ENCODE results near the gene MAML1. TPM values are rescaled to one million over a fixed set of nuclear protein-coding genes. Genes with fewer than 3 reads are reported as not detected.

The MAML1 gene
- polyA plus RNA-seq, 1 of the 3 experiments (the other 2 are of a cell fraction): 8.1 TPM

DNA sequence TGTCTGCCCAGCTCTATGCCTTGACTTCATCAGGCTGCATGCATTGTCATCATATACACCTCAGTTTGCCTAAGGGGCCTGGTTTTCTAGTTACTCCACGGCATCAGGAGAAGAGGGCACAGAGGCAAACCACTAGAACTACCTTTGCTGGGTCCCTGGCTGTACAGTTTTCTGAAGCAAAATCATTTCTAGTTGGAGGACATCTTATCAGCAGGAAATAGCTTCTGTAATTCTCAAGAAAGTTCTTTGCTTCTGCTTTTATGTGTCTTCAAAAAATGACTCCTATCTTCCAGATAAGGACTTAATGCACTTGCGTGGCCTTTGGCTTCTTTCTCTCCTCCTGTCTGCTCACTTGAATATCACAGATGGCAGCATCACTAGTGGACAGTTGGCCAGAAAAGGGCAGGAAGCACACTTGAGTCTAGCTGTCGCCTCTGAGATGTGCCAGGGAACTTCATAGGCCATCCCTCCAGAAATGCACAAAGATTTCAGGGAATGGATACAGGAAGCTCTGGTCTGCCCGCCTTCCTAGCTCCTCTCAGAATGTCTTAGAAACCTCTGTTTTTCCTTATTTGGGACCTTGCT, 38.8 kb downstream of the MAML1 start:
- no peak overlapping the region for H3K4me2 ChIP-seq
- DNase-seq: no peak
- no peak overlapping the region for H2AFZ ChIP-seq (ENCODE audit: low read depth)
- peaks cover 3 to 12% of the 10 kb centered on the region in 2 experiments; a peak in 3 of 4 replicates for H3K4me1 ChIP-seq (ENCODE audit: control insufficient read depth in 1 of 2, insufficient read depth in 2 of 2, low read depth in 1 of 2, low read length in 1 of 2)
- no peaks in the 10 kb centered on the region for H3K9me2 ChIP-seq
- CTCF ChIA-PET: interaction anchor here (1.2 to 2.7 kb wide), 3 partner anchors 9 to 25 kb away, joined by 3 to 21 read pairs (median 3); no protein-coding TSS in a partner anchor
- peaks cover 53 to 66% of the 10 kb centered on the region in 2 experiments for H3K36me3 ChIP-seq (replicated peaks in 1 of 2; ENCODE audit: control insufficient read depth in 1 of 2, insufficient read depth in 2 of 2, low read length in 1 of 2)
- H3K9me3 ChIP-seq: no peaks in the 10 kb centered on the region
- TF ChIP-seq EP300 (IDR thresholded peaks at IDR 0.05; ENCODE audit: borderline replicate concordance in 1 of 2, low read depth in 1 of 2, low read length in 1 of 2): no peak
- TF ChIP-seq, protein P1, sequence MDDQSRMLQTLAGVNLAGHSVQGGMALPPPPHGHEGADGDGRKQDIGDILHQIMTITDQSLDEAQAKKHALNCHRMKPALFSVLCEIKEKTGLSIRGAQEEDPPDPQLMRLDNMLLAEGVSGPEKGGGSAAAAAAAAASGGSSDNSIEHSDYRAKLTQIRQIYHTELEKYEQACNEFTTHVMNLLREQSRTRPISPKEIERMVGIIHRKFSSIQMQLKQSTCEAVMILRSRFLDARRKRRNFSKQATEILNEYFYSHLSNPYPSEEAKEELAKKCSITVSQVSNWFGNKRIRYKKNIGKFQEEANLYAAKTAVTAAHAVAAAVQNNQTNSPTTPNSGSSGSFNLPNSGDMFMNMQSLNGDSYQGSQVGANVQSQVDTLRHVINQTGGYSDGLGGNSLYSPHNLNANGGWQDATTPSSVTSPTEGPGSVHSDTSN (IDR thresholded peaks at IDR 0.05): no peak
- TF ChIP-seq FOXJ3 (CRISPR knock-in tag; IDR thresholded peaks at IDR 0.05): no peak
- TF ChIP-seq, protein P2, sequence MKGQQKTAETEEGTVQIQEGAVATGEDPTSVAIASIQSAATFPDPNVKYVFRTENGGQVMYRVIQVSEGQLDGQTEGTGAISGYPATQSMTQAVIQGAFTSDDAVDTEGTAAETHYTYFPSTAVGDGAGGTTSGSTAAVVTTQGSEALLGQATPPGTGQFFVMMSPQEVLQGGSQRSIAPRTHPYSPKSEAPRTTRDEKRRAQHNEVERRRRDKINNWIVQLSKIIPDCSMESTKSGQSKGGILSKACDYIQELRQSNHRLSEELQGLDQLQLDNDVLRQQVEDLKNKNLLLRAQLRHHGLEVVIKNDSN (IDR thresholded peaks at IDR 0.05; ENCODE audit: borderline replicate concordance, low read depth): no peak
- no peak for TF ChIP-seq GATA2 (CRISPR knock-in tag; IDR thresholded peaks at IDR 0.05)
- TF ChIP-seq, protein P3, sequence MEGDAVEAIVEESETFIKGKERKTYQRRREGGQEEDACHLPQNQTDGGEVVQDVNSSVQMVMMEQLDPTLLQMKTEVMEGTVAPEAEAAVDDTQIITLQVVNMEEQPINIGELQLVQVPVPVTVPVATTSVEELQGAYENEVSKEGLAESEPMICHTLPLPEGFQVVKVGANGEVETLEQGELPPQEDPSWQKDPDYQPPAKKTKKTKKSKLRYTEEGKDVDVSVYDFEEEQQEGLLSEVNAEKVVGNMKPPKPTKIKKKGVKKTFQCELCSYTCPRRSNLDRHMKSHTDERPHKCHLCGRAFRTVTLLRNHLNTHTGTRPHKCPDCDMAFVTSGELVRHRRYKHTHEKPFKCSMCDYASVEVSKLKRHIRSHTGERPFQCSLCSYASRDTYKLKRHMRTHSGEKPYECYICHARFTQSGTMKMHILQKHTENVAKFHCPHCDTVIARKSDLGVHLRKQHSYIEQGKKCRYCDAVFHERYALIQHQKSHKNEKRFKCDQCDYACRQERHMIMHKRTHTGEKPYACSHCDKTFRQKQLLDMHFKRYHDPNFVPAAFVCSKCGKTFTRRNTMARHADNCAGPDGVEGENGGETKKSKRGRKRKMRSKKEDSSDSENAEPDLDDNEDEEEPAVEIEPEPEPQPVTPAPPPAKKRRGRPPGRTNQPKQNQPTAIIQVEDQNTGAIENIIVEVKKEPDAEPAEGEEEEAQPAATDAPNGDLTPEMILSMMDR (IDR thresholded peaks at IDR 0.05): no peak
- TF ChIP-seq EZH2phosphoT487 (IDR thresholded peaks at IDR 0.05; ENCODE audit: borderline replicate concordance, low read depth): no peak
- TF ChIP-seq SMC3 (IDR thresholded peaks at IDR 0.05; ENCODE audit: low read depth, low read length): no peak
- peaks cover 3% of the 10 kb centered on the region for H3F3A ChIP-seq (replicated peaks; ENCODE audit: insufficient read depth)
- 88% methylated on average over 4 of the region's 4 CpGs for WGBS (ENCODE audit: low lambda C conversion rate)
- no peaks in the 10 kb centered on the region; the same call in 1 of the 2 replicates for H4K20me1 ChIP-seq (ENCODE audit: insufficient read depth)
- no peak overlapping the region for H3K4me3 ChIP-seq (ENCODE audit: low read depth in 2 of 2, low read length in 1 of 2)
- peaks cover 58% of the 10 kb centered on the region for H3K79me2 ChIP-seq (ENCODE audit: insufficient read depth)
- no peaks in the 10 kb centered on the region for H3K27me3 ChIP-seq (ENCODE audit: insufficient read depth)
- no peak overlapping the region for H3K27ac ChIP-seq (ENCODE audit: low read depth in 2 of 2, low read length in 1 of 2)
- no peak overlapping the region for H3K9ac ChIP-seq
- POLR2A ChIA-PET: no interaction called here

- no peaks in the 10 kb centered on the region for H3K9me3 ChIP-seq
- no peak overlapping the region for H2AFZ ChIP-seq (ENCODE audit: low read depth)
- WGBS (ENCODE audit: low lambda C conversion rate): 97% methylated on average over 6 of the region's 6 CpGs
- no peaks in the 10 kb centered on the region for H3K27me3 ChIP-seq (ENCODE audit: insufficient read depth)
- H3K9me2 ChIP-seq: no peaks in the 10 kb centered on the region
- H4K20me1 ChIP-seq (ENCODE audit: insufficient read depth): no peaks in the 10 kb centered on the region; the same call in 1 of the 2 replicates
- TF ChIP-seq FOXJ3 (CRISPR knock-in tag; IDR thresholded peaks at IDR 0.05) (no peak), FOXM1 (IDR thresholded peaks at IDR 0.05; ENCODE audit: low read depth) (no peak), TCF12 (IDR thresholded peaks at IDR 0.05) (no peak), YY1 (IDR thresholded peaks at IDR 0.05; ENCODE audit: low read depth) (no peak), POLR2AphosphoS5 (IDR thresholded peaks at IDR 0.05; ENCODE audit: low read depth, low read length) (no peak), RCOR1 (IDR thresholded peaks at IDR 0.05; ENCODE audit: low read length) (no peak), RAD21 (IDR thresholded peaks at IDR 0.05; ENCODE audit: low read length) (no peak), GATA2 (CRISPR knock-in tag; IDR thresholded peaks at IDR 0.05) (no peak), SMC3 (IDR thresholded peaks at IDR 0.05; ENCODE audit: low read depth, low read length) (no peak)
- H3K27ac ChIP-seq (ENCODE audit: low read depth in 2 of 2, low read length in 1 of 2): no peak overlapping the region
- H3F3A ChIP-seq (replicated peaks; ENCODE audit: insufficient read depth): no peaks in the 10 kb centered on the region
- H3K9ac ChIP-seq: no peak overlapping the region
- DNase-seq: no peak
- H3K4me1 ChIP-seq (ENCODE audit: control insufficient read depth in 1 of 2, insufficient read depth in 2 of 2, low read depth in 1 of 2, low read length in 1 of 2): peaks cover 0 to 3% of the 10 kb centered on the region in 2 experiments; a peak in 1 of 4 replicates
- H3K4me2 ChIP-seq: no peak overlapping the region
- ChIA-PET CTCF (interaction anchor here (2.7 kb wide), 1 partner anchor 10 kb away, joined by 21 read pairs; no protein-coding TSS in a partner anchor), POLR2A (no interaction called here)
- peaks cover 48% of the 10 kb centered on the region for H3K79me2 ChIP-seq (ENCODE audit: insufficient read depth)
- H3K4me3 ChIP-seq (ENCODE audit: low read depth in 2 of 2, low read length in 1 of 2): no peak overlapping the region
- peaks cover 56 to 71% of the 10 kb centered on the region in 2 experiments for H3K36me3 ChIP-seq (replicated peaks in 1 of 2; ENCODE audit: control insufficient read depth in 1 of 2, insufficient read depth in 2 of 2, low read length in 1 of 2)
These were observed 39.7 kb downstream of the MAML1 start for GRCh38 chr5:179772351-179772750.

All from SK-N-SH (cell line).